ENCODE measurements around the gene EGFR. TPM values are rescaled to one million over a fixed set of nuclear protein-coding genes. Genes with fewer than 3 reads are reported as not detected.
A peak's percentile ranks its signal among the peaks of the same experiment; 100 is the strongest.

EGFR gene
- total RNA-seq, 4 donors from 2014 or later: 36.4 to 73.6 (median 38.7) TPM

DNA sequence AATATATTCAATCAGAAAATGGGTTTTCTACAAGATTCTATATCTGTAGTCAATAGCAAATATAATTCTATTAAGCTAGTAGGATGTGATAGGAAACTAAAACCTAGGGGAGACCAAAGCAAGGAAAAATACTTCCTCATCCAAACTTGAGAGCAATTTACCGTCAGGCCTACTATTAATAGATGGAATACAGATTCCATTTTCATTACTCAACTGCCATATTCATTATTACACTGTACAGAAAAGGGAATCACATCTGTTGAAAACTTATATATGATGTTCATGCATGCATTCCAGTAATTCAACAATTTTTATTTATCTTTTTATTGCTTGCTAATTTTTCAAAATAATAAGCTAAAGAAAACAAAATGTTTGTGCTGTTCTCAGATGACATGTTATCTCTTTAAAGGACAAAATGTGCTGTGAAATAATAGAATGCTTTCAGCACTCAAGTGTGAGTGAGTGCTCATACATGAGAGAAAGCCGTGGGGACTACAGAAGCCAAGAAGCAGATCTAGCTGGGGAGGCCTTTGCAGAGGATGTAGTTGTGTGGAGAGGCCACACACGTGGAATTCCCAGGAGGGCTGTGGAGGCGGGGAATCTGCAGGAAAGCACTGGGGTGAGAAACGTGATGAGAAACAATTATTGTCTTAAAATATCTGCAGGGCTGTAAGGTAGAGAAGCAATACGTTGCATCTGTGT, 110.0 kb downstream of the EGFR start:
- TF ChIP-seq, protein P1, sequence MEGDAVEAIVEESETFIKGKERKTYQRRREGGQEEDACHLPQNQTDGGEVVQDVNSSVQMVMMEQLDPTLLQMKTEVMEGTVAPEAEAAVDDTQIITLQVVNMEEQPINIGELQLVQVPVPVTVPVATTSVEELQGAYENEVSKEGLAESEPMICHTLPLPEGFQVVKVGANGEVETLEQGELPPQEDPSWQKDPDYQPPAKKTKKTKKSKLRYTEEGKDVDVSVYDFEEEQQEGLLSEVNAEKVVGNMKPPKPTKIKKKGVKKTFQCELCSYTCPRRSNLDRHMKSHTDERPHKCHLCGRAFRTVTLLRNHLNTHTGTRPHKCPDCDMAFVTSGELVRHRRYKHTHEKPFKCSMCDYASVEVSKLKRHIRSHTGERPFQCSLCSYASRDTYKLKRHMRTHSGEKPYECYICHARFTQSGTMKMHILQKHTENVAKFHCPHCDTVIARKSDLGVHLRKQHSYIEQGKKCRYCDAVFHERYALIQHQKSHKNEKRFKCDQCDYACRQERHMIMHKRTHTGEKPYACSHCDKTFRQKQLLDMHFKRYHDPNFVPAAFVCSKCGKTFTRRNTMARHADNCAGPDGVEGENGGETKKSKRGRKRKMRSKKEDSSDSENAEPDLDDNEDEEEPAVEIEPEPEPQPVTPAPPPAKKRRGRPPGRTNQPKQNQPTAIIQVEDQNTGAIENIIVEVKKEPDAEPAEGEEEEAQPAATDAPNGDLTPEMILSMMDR (IDR thresholded peaks at IDR 0.05): no peak
- no peak for TF ChIP-seq POLR2A (IDR thresholded peaks at IDR 0.05)
- H3K27me3 ChIP-seq: no peaks in the 10 kb centered on the region
- intact Hi-C loops (cut with DNase I; ENCODE audit: low total_unique reads): no loop called here
- H3K4me3 ChIP-seq: no peak overlapping the region
- H3K36me3 ChIP-seq: no peaks in the 10 kb centered on the region
- peak; percentile 43 to 65 for DNase-seq
- no peaks in the 10 kb centered on the region for H3K9me3 ChIP-seq
- H3K4me1 ChIP-seq: peaks cover 14 to 25% of the 10 kb centered on the region in 2 donors
- H3K27ac ChIP-seq: peak overlapping the region; percentile 88 to 92

DNA sequence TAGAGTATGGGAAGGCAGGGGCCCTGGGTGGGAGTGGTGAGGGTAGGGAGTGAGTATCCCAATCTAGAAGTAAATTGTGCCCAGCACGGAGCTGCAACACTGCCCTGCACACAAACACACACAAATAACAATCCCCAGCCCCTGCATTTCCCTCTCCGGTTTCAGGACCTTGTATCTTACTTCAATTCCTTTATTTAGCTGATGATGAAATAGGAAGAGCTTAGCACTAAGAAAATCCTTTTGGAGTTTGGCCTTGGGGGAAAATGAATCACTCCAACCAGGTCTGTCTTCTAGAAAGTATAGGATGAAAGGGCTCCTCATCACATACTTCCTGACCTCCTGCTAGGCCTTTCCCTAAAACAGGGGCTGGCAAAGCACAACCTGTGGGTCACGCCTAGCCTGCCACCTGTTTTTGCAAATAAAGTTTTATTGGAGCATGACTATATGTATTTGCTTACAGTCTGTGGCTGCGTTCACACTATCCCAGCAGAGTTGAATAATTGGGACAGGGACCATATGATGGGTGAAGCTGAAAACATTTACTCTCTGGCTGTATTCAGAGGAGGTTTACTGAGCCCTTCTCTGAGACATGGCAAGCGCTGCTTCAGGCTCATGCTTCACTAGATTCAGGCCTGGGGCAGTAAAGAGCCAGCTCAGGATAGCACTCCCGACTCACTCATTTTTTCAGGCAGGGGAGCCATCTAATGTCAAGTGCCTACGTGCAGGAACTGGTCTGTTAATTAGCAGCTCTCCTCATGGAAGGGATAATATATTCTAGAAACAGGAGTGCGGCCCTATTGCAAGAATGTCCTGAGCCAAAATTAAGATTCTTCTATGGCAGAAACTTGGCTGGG, 111.0 kb downstream of the EGFR start:
- no peaks in the 10 kb centered on the region for H3K9me3 ChIP-seq
- H3K27me3 ChIP-seq: no peaks in the 10 kb centered on the region
- intact Hi-C loops (cut with DNase I; ENCODE audit: low total_unique reads): no loop called here
- H3K27ac ChIP-seq: peak overlapping the region; percentile 88 to 92
- DNase-seq: peak in 1 of 2 donors; percentile 34
- no peaks in the 10 kb centered on the region for H3K36me3 ChIP-seq
- peaks cover 14 to 25% of the 10 kb centered on the region in 2 donors for H3K4me1 ChIP-seq
- TF ChIP-seq POLR2A (IDR thresholded peaks at IDR 0.05): no peak
- TF ChIP-seq, protein P1 (IDR thresholded peaks at IDR 0.05): no peak
- no peak overlapping the region for H3K4me3 ChIP-seq

DNA sequence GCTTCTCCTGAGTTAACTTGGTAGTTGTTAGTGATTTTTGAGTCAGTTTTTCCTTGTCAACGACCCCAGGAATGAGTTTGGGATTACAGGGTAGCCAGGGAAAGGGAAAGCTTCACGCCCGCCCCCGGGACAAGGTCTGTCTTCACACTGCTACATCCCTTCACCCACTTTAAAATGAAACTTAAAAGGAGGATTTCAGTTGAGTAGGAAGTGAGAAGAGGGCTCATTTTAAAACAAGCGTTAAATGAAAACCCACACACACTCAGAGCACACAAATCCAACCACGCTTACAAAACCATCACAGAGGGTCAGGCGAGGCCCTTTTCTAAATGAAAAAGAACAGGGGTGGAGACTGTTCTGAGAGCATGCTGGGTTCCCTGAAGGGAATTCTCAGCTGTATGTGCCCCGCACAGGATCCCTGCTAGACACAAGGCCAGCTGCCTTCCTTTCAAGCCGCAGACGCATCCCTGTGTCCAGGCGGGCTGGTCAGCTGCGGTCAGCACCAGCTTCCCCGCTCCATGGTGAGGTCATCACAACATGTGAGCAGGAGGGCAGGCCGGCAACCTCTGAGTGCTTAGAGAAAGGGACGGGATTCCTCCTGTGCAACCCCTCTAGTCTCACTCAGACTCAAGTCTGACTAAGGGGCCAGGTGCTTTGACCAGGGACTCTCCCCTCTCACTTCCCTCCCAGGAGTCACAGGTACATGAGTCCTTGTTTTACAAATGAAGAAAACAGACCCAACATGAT, 111.8 kb downstream of the EGFR start:
- intact Hi-C loops (cut with DNase I; ENCODE audit: low total_unique reads): no loop called here

DNA sequence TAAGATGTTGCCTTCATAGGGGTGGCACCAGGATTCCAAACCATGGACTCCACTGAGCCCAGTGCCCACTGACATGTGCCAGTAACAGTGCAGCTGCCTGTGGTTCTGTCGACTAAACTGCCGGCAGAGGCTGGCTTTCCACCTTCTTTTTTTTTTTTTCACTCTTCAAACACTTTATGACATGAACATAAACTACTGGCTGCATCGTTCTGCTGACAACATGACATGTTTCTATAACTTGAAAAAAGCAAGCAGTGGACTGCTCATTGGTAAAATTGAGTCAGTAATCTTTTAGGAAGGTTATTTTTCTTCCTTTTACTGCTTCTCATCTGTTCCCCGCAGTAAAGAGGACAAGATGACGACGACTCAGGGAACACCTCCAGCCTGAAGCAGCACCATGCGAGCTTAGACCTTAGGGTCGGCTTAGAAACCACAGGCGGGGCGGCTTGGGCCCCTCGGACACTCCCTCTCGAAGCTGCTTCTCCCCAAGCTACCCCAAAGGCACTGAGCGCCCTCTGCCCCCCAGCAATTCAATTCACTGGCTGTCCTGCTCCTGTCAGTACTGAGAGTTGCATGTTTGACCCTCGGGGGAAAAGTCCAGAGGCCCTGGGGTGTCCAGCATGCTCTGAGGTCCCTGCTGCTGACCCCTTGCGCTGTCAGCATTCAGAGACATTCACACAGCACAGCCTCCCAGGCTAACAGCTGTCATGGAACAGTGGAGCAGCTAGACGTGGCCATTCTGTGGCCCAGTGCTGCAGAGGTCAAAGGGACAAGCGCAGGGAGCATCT, 112.5 kb downstream of the EGFR start:
- Histone ChIP-seq H3K4me3 (no peak overlapping the region), H3K27ac (peak overlapping the region; percentile 88 to 92), H3K27me3 (no peaks in the 10 kb centered on the region), H3K9me3 (no peaks in the 10 kb centered on the region), H3K36me3 (no peaks in the 10 kb centered on the region), H3K4me1 (peaks cover 14 to 25% of the 10 kb centered on the region in 2 donors)
- DNase-seq: no peak
- intact Hi-C loops (cut with DNase I; ENCODE audit: low total_unique reads): no loop called here
- TF ChIP-seq, protein P1 (IDR thresholded peaks at IDR 0.05): no peak
- no peak for TF ChIP-seq POLR2A (IDR thresholded peaks at IDR 0.05)

More for the DNA sequence above, 111.8 kb downstream of the EGFR start:
- peak; percentile 67 to 74 for DNase-seq
- H3K36me3 ChIP-seq: no peaks in the 10 kb centered on the region
- no peaks in the 10 kb centered on the region for H3K27me3 ChIP-seq
- peak overlapping the region; percentile 88 to 92 for H3K27ac ChIP-seq
- no peaks in the 10 kb centered on the region for H3K9me3 ChIP-seq
- H3K4me1 ChIP-seq: peaks cover 14 to 25% of the 10 kb centered on the region in 2 donors
- no peak overlapping the region for H3K4me3 ChIP-seq
- no peak for TF ChIP-seq POLR2A (IDR thresholded peaks at IDR 0.05)
- TF ChIP-seq, protein P1 (IDR thresholded peaks at IDR 0.05): no peak

All from uterus (tissue), 4 donors.